Brain microvascular endothelial cell (primary cell): ENCODE data around the gene SNRPA1.

Source experiments
- DNase-seq: peaks from one replicate; pipeline ENCODE4 v3.0.0-alpha.2; 2020
- H3K27ac ChIP-seq: fragments of 250-450 bp; sonication (Bioruptor Pico); 2 replicates; pipeline ENCODE4 v1.5.1; 2020; ENCODE audit warnings: mild to moderate bottlenecking, moderate library complexity
- H3K27me3 ChIP-seq: fragments of 250-450 bp; sonication (Bioruptor Pico); replicated peaks from 2 replicates; pipeline ENCODE4 v1.5.1; 2020; ENCODE audit warnings: mild to moderate bottlenecking
- H3K36me3 ChIP-seq: fragments of 250-450 bp; sonication (Bioruptor Pico); replicated peaks from 2 replicates; pipeline ENCODE4 v1.5.1; 2020; ENCODE audit warnings: mild to moderate bottlenecking
- H3K4me3 ChIP-seq: 2 replicates; pipeline ENCODE4 v1.5.1; 2011; ENCODE audit warnings: low read depth, mild to moderate bottlenecking, control low read depth, low read length, moderate library complexity
- in situ Hi-C: cut with HindIII; loops from 2 replicates; pipeline ENCODE4 v1.10.0; 2017; ENCODE audit warnings: low sequenced_read_pairs, low pct_ligation_motif_present
- TF ChIP-seq, protein P1 (sequence below): IDR thresholded peaks from 2 replicates; pipeline ENCODE4 v1.5.1; 2011; ENCODE audit warnings: low read depth, mild to moderate bottlenecking, moderate library complexity, low read length, control low read depth, inconsistent platforms; ENCODE audit errors: missing control alignments

Gene SNRPA1

DNA sequence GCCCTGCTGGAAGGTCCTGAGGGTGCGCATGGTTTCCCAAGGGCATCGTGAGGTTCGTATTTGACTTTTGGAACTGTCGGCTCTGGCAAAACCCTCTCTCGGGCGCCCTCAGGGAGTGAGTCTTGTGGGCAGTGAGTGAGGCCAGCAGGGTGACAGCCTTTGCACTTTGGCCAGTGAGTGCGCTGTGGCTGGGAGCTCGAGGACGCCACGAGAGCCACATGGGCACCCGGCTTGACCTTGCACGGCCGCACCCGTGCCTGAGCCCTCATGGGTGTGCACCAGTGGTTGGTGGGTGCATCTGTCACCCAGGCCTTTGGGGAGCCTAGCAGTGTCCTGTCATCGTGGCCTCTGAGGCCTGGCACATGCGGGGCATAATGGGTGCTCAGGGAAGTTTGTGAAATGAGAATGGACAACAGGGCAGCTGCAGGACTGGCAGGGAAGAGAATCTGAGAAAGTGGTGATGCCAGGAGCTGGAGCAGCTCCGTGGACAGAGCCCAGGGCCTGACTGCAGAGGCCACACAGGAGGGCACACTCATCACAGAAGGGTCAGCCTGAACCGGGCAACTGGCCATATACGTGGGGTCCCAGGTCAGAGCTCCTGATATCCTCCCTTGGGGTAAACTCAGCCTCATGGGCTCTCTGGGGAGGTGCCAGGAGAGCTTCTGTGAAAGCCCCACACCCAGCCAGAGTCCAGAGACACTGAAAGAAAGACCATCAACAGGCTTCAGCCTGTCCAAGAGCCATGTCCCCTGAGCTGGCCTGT lies 30.4 kb upstream of the SNRPA1 start:
- Histone ChIP-seq H3K27me3 (peaks cover 2% of the 10 kb centered on the region), H3K36me3 (no peaks in the 10 kb centered on the region), H3K27ac (no peak overlapping the region), H3K4me3 (no peak overlapping the region)
- in situ Hi-C loops: no loop called here
- DNase-seq: no peak
- TF ChIP-seq, protein P1, sequence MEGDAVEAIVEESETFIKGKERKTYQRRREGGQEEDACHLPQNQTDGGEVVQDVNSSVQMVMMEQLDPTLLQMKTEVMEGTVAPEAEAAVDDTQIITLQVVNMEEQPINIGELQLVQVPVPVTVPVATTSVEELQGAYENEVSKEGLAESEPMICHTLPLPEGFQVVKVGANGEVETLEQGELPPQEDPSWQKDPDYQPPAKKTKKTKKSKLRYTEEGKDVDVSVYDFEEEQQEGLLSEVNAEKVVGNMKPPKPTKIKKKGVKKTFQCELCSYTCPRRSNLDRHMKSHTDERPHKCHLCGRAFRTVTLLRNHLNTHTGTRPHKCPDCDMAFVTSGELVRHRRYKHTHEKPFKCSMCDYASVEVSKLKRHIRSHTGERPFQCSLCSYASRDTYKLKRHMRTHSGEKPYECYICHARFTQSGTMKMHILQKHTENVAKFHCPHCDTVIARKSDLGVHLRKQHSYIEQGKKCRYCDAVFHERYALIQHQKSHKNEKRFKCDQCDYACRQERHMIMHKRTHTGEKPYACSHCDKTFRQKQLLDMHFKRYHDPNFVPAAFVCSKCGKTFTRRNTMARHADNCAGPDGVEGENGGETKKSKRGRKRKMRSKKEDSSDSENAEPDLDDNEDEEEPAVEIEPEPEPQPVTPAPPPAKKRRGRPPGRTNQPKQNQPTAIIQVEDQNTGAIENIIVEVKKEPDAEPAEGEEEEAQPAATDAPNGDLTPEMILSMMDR: no peak

GRCh38 chr15:101324524-101325177 lies 29.6 kb upstream of the SNRPA1 start:
- H3K27me3 ChIP-seq: peaks cover 2% of the 10 kb centered on the region
- in situ Hi-C loops: no loop called here
- no peaks in the 10 kb centered on the region for H3K36me3 ChIP-seq

DNA sequence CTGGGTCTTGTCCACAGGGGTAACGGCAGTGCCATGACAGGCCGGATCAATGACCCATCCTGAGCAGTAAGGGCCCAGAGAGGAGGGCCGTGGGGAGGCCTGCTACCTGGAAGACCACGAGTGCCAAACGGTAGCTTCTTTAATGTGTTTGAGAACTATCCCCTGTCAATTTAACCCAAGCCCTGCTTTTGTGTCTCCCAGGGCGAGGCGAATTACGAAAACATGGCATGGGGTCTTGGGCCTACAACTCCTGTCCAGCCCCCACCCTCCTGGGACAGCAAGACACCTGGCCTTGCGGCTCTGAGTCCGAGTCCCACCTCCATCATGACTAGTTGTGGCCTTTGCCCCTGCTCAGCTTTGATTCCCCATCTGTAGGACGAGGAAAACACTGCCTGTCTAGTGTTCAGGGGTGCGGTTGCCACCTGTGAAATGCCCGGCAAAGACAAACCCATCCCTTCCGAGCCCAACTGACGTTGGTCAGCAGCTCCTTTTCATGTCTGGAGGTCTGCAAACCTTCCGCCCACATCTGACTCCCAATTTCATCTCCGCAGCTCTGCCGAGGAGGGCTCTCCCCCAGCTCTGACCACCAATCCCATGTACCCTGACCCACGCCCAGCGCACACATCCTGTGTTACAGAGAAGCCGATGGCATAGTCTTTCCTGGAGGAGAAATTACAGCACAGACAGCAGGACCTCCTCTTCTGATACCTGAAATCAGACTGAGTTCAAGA lies 28.9 kb upstream of the SNRPA1 start:
- no peak for DNase-seq
- TF ChIP-seq, protein P1: no peak
- Histone ChIP-seq H3K36me3 (no peaks in the 10 kb centered on the region), H3K27me3 (peaks cover 4% of the 10 kb centered on the region), H3K4me3 (no peak overlapping the region), H3K27ac (no peak overlapping the region)
- in situ Hi-C loops: no loop called here

More at GRCh38 chr15:101324524-101325177, 29.6 kb upstream of the SNRPA1 start:
- no peak overlapping the region for H3K4me3 ChIP-seq
- TF ChIP-seq, protein P1: no peak
- DNase-seq: no peak
- no peak overlapping the region for H3K27ac ChIP-seq

DNA sequence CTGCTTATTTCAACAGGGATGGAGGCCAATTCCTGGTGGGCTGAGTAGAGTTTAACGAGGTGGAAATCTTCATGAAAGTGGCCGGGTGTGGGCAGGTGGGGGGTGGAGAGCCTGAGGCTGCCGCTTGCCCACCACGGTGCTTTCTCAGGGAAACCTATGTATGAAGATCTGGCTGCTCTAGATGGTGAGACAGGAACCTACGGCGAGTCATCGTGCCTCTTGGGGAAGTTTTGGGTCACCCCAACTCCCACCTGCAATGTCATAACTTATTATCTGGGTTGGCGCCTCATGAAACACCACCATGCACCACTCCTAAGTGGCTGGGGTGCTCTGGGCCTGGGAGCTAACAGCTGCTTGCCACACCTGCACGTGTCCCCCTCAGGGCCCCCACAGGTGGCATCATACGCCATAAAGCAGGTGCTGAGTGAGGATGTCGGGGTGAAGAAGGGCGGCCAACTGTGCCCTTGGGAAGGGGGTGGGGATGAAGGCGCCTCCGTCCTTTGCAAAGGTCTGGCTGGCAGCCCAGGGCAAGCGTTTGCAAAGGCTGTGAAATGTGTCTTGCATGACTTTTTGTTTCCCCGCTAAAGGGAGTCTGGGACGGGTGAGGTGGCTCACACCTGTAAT lies 27.9 kb upstream of the SNRPA1 start:
- in situ Hi-C loops: no loop called here
- peaks cover 2% of the 10 kb centered on the region for H3K27me3 ChIP-seq

DNA sequence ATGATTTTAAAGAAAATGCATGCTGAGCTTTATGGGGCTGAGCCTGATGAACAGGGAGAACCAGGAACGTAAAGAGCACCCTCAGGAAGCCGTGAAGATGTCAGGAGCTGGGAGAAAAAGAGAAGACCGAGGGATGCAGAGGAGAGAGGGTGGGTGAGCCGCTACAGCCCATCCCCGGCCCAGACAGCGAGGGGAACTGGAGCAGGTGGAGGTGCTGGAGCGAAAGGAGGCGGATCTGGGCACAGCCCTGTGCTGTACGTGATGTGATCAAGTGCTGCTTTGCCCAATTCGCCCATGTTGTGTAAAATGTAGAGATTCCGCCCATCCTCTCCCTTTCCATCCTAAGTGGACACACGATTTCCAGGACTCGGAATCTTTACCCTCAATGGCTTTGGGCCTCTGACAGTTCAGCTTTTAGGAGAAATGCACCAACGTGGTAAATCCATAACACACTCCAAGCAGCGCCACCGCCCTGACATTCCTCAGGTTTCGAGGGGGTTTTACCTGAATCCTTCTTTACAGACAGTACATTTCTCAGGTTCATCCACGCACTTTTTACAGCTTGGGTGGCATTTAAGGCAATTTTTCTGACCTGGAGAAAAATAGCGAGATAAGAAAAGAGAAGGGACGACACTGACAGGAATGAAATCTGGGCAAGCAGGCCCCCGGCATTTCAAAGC lies 27.1 kb upstream of the SNRPA1 start:
- no peak for DNase-seq
- in situ Hi-C loops: no loop called here
- peaks cover 2% of the 10 kb centered on the region for H3K27me3 ChIP-seq
- no peaks in the 10 kb centered on the region for H3K36me3 ChIP-seq
- TF ChIP-seq, protein P1: no peak
- no peak overlapping the region for H3K27ac ChIP-seq
- no peak overlapping the region for H3K4me3 ChIP-seq

More for the DNA sequence above, 27.9 kb upstream of the SNRPA1 start:
- TF ChIP-seq, protein P1: no peak
- H3K4me3 ChIP-seq: no peak overlapping the region
- H3K36me3 ChIP-seq: no peaks in the 10 kb centered on the region
- no peak overlapping the region for H3K27ac ChIP-seq
- DNase-seq: no peak
